Left ventricle myocardium inferior (tissue), 1 donor: ENCODE results near the gene RALGPS1. TPM values are rescaled to one million over a fixed set of nuclear protein-coding genes. Genes with fewer than 3 reads are reported as not detected.
"Not testable (repeated sequence)": the region's sequence is repeated elsewhere in the genome, so short reads cannot be mapped to it uniquely, and the experiment has no call there.

ENCODE experiments used
- DNase-seq: peaks from one replicate; pipeline ENCODE4 v3.0.0-alpha.2; 2020
- H3K27ac ChIP-seq: fragments of 200-600 bp; replicated peaks from 2 replicates; pipeline ENCODE4 v1.8.0; 2021
- H3K27me3 ChIP-seq: fragments of 200-600 bp; 2 replicates; pipeline ENCODE4 v1.8.0; 2021; ENCODE audit warnings: low read depth
- H3K36me3 ChIP-seq: fragments of 200-600 bp; 2 replicates; pipeline ENCODE4 v1.8.0; 2021
- H3K4me1 ChIP-seq: fragments of 200-600 bp; 2 replicates; pipeline ENCODE4 v1.8.0; 2021
- H3K4me3 ChIP-seq: fragments of 200-600 bp; 2 replicates; pipeline ENCODE4 v1.8.0; 2021; ENCODE audit warnings: mild to moderate bottlenecking, moderate library complexity
- H3K9me3 ChIP-seq: fragments of 200-600 bp; replicated peaks from 2 replicates; pipeline ENCODE4 v1.8.0; 2021
- CTCF ChIP-seq: fragments of 200-600 bp; IDR thresholded peaks from 2 replicates; pipeline ENCODE4 v1.8.0; 2021; ENCODE audit warnings: antibody characterized with exemption, mild to moderate bottlenecking, borderline replicate concordance
- intact Hi-C: fragments of 100-400 bp; cut with micrococcal nuclease; formaldehyde crosslinking; loops from one replicate; pipeline ENCODE4 v1.11.0; 2022
- total RNA-seq: library from RNA; stranded (reverse); fragmentation: NEBNext Ultra II Directional; extraction: Animal tissue kit (Norgen Biotek cat#: 25700); gene quantifications from one replicate; pipeline ENCODE4 v1.2.1, GENCODE V29; 2021
- donor health status: DM: no; HTN: yes; CAD: no; lungs with severe emphysema.

The RALGPS1 gene
- total RNA-seq, 1 donor from 2014 or later, result 18.9 TPM

- Histone ChIP-seq H3K36me3 (no peaks in the 10 kb centered on the region), H3K27me3 (no peaks in the 10 kb centered on the region), H3K27ac (no peak overlapping the region), H3K4me3 (no peak overlapping the region), H3K9me3 (no peaks in the 10 kb centered on the region), H3K4me1 (peaks cover 11% of the 10 kb centered on the region)
- intact Hi-C loops, result no loop called here
- DNase-seq, result no peak
- no peak for TF ChIP-seq CTCF
Observed at GRCh38 chr9:127170652-127171051, 256.1 kb downstream of the RALGPS1 start.

GRCh38 chr9:127171348-127171747 is 256.8 kb downstream of the RALGPS1 start:
- H3K27me3 ChIP-seq, H3K36me3 ChIP-seq, H3K4me3 ChIP-seq, H3K27ac ChIP-seq, H3K9me3 ChIP-seq, intact Hi-C loops: not testable (repeated sequence)
- peak; percentile 5 for DNase-seq
- peaks cover 16% of the 10 kb centered on the region for H3K4me1 ChIP-seq

GRCh38 chr9:127172066-127172707 is 257.6 kb downstream of the RALGPS1 start:
- Histone ChIP-seq H3K27me3 (no peaks in the 10 kb centered on the region), H3K36me3 (no peaks in the 10 kb centered on the region), H3K9me3 (no peaks in the 10 kb centered on the region), H3K4me3 (no peak overlapping the region), H3K27ac (no peak overlapping the region), H3K4me1 (peaks cover 16% of the 10 kb centered on the region)
- no peak for DNase-seq
- TF ChIP-seq CTCF, result no peak
- intact Hi-C loops, result no loop called here

- H3K36me3 ChIP-seq, result no peaks in the 10 kb centered on the region
- DNase-seq, result peak; percentile 5
- H3K9me3 ChIP-seq, result no peaks in the 10 kb centered on the region
- peaks cover 16% of the 10 kb centered on the region for H3K4me1 ChIP-seq
- no peaks in the 10 kb centered on the region for H3K27me3 ChIP-seq
- intact Hi-C loops, result no loop called here
- no peak for TF ChIP-seq CTCF
- H3K27ac ChIP-seq, result no peak overlapping the region
- no peak overlapping the region for H3K4me3 ChIP-seq
Observed at GRCh38 chr9:127173063-127173462, 258.5 kb downstream of the RALGPS1 start.

GRCh38 chr9:127174386-127175318 is 260.1 kb downstream of the RALGPS1 start:
- H3K4me1 ChIP-seq, result peaks cover 28% of the 10 kb centered on the region
- H3K36me3 ChIP-seq, result no peaks in the 10 kb centered on the region
- no peak overlapping the region for H3K4me3 ChIP-seq
- H3K27me3 ChIP-seq, result no peaks in the 10 kb centered on the region
- no peak for DNase-seq
- TF ChIP-seq CTCF, result no peak
- H3K9me3 ChIP-seq, result no peaks in the 10 kb centered on the region
- intact Hi-C loops, result no loop called here
- peak overlapping the region; percentile 25 for H3K27ac ChIP-seq

- no peak for TF ChIP-seq CTCF
- intact Hi-C loops, result no loop called here
- Histone ChIP-seq H3K4me1 (peaks cover 34% of the 10 kb centered on the region), H3K9me3 (no peaks in the 10 kb centered on the region), H3K27me3 (no peaks in the 10 kb centered on the region), H3K36me3 (no peaks in the 10 kb centered on the region), H3K27ac (no peak overlapping the region), H3K4me3 (no peak overlapping the region)
- DNase-seq, result no peak
Observed at GRCh38 chr9:127175319-127175715, 260.7 kb downstream of the RALGPS1 start.
